HG03442 (cell line): ENCODE data around the gene RBM27.
"Not testable (repeated sequence)": the region's sequence is repeated elsewhere in the genome, so short reads cannot be mapped to it uniquely, and the experiment has no call there.

Source experiments
- ATAC-seq: cut with Tn5 transposase; IDR thresholded peaks from one replicate; pipeline ENCODE4 v1.9.1; 2021; ENCODE audit warnings: mild to moderate bottlenecking, moderate library complexity; ENCODE audit not compliant: unreplicated experiment

RBM27 gene, protein sequence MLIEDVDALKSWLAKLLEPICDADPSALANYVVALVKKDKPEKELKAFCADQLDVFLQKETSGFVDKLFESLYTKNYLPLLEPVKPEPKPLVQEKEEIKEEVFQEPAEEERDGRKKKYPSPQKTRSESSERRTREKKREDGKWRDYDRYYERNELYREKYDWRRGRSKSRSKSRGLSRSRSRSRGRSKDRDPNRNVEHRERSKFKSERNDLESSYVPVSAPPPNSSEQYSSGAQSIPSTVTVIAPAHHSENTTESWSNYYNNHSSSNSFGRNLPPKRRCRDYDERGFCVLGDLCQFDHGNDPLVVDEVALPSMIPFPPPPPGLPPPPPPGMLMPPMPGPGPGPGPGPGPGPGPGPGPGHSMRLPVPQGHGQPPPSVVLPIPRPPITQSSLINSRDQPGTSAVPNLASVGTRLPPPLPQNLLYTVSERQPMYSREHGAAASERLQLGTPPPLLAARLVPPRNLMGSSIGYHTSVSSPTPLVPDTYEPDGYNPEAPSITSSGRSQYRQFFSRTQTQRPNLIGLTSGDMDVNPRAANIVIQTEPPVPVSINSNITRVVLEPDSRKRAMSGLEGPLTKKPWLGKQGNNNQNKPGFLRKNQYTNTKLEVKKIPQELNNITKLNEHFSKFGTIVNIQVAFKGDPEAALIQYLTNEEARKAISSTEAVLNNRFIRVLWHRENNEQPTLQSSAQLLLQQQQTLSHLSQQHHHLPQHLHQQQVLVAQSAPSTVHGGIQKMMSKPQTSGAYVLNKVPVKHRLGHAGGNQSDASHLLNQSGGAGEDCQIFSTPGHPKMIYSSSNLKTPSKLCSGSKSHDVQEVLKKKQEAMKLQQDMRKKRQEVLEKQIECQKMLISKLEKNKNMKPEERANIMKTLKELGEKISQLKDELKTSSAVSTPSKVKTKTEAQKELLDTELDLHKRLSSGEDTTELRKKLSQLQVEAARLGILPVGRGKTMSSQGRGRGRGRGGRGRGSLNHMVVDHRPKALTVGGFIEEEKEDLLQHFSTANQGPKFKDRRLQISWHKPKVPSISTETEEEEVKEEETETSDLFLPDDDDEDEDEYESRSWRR

DNA sequence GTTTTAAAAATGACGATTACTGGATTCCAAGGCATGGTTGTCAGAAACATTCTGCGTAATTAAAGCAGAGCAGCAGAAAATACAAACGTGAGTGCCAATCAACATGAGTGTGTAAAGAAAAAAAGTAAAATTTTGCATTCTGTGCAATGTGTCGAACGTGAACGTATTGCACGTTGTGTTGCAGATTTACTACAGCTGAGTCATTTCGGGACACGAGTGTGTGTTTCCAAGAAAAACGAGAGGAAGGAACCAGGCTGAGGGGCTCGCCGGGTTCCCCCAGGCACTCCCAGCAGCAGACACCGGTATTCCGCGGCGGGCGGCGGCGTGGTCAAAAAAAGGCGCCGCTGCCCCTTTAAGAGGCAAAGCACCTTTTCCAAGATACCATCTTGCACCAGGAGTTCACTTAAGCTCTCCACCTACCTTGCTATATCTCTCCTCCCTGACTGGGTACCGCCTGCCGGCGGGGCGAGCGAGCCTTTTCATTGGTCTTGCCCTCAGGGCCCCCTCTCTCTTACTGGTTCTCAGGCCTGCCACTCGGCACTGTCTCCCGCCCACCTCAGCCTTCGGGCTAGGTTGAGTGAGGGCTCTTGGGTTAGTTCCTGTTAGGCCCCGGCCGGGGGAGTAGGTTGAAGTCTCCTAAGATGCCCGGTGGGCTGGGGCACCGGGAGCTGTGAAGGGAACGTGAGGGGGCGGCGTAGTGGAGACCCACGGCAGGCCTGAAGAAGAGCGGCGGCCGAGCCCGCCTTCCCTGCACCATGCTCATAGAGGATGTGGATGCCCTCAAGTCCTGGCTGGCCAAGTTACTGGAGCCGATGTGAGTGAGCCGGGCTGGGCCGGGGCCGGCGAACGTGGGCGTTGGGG is at the start of gene RBM27:
RBM27 (plus strand) TSS at position 595 of the 861 bp plus-strand sequence; CDS start at position 756, 161 bp downstream.
- peak; percentile 100 for ATAC-seq

DNA sequence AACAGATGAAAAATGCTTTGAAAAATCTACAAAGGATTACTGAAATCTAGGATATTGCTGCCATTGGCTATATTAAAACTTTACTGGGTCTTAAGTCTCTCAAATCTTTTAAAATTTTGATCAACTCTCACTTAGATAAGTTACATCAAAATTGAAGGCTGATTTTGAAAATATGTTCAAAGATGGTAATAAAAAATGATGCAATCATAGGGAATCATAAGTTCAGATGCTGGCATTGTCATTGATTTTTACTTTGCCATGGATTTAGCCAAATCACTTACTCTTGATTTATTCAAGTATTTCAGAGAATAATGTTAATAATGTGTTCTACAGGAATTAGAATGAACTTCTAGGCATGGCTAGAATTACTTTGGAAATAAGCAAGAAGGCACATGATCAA is 45.1 kb upstream of the RBM27 start:
- ATAC-seq = no peak

DNA sequence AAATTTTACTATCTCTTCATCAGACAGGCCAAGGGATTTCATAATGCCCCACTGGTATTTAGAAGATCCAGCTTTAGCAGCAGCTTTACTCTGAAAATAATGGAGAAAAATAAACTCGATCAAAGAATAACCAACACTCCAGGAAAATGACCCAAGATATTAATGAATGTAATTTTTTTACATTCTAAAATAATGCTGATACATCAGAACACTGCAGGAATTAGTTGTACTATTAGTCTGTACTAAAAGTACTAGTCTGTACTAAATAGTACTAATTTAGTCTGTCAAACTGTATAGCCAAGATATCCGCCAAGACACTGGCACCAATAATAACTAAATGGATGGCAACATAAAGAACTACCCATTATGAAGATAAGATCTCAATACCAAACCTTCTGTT is 39.0 kb upstream of the RBM27 start:
- ATAC-seq = no peak

DNA sequence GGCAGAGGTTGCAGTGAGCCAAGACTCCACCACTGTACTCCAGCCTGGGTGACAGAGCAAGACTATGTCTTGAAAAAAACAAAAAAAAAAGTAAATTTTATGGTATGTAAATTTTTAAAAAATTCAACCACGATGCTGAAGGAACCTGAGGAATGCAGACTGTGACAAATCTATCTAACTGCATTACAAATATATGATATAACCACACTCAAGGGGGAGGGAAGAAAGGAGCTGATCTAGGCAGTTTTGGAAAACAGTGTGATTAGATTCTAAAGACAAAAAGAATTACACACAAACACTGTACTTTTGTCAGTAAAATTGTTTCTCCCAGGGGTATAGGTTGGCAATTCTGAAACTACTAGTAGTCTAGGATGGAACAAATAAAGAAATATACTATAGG is 37.9 kb upstream of the RBM27 start:
- no peak for ATAC-seq

DNA sequence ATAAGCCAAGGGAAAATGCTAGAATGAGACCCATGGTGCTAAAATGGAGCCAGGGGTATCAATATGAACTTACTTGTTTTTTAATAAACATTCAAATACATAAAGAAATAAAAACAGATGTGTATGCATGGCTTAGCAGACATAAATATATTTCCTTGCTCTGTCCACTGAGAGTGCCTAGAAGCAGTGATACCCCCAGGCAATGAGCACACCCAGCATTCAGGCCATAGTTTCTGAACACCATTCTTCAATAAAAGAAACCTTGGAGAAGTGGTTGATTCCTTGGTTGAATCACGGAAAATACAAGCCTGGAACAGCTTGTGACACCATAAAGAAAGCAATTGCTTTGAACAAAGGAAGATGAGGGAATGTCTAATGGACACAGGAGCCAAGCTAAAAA is 37.5 kb upstream of the RBM27 start:
- ATAC-seq = no peak

DNA sequence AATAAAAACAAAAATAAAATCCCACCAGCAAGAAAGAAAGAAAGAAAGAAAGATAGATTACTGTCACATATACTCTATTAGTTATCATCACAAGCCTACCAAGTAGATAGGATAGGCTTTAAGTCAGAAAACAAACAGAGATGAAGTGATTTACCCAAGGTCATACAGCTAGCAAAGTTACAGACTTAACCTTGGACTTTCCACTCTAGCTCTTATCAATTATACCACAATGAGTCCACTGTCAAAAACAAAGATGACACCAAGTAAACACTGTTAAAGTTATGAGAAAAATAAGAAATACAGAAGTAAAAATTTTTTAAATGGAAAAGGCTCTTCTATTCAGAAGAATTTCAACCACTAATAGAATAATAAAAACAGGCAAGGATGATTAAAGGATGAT is 34.3 kb upstream of the RBM27 start:
- ATAC-seq = no peak

DNA sequence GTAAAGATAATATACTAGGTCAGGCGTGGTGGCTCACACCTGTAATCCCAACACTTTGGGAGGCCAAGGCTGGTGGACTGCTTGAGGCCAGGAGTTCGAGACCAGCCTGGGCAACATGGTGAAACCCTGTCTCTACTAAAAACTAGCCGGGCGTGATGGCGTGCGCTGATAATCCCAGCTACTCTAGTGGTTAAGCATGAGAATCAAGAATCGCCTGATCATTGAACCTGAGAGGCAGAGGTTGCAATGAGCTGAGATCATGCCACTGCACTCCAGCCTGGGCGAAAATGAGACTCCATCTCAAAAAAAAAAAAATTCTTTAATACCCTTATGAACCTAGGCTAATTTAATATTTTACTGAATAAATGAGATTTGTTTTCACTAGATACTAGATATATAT is 30.4 kb upstream of the RBM27 start:
- ATAC-seq = peak; percentile 82

DNA sequence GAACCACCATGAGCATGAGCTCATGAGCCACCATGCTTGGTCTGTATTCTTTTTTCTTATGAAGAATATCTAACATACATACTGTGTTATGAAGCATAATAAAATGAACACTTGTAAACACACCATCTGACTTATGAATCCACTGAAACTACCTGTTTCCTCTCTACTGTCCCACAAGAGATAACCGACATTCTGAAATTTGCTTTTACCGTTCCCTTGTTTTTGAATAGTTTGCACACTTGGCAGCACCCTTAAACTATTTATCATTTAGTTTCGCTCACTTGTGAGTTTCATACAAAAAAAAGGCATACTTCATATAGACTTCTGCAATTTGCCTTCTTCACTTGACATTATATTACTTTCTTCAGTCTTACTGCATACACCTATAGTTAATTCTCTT is 29.8 kb upstream of the RBM27 start:
- ATAC-seq = peak; percentile 93

DNA sequence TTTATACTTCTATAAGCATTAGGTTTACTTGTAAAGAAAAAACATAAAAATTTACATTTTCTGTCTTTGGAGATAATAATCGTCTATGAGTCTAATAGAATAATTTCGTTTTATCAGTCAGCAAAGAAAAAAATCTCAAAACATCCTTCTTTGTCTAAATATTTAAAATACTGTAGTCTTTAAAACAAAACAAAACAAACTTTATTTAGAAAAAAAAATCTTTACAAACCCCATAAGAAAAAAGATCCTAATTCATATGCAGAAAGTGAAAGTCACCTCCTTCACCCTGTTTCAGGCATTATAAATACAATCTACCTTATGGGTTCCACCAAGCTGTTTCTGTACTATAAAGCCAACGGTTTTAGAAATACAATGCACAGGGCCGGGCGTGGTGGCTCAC is 26.6 kb upstream of the RBM27 start:
- no peak for ATAC-seq

DNA sequence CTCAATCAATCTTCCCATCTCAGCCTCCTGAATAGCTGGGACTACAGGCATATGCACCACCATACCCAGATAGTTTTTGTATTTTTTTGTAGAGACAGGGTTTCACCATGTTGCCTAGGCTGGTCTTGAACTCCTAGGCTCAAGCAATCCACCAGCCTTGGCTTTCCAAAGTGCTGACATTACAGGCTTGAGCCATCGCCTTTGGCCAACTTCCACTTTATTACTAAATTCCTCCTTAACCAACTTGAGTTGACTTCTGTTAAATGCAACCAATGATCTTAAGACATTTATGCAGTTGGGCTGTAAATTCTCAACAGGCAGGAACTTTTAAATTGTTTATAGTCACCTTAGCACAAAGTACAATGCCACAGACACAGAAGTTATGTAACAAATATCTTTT is 23.7 kb upstream of the RBM27 start:
- ATAC-seq = no peak

DNA sequence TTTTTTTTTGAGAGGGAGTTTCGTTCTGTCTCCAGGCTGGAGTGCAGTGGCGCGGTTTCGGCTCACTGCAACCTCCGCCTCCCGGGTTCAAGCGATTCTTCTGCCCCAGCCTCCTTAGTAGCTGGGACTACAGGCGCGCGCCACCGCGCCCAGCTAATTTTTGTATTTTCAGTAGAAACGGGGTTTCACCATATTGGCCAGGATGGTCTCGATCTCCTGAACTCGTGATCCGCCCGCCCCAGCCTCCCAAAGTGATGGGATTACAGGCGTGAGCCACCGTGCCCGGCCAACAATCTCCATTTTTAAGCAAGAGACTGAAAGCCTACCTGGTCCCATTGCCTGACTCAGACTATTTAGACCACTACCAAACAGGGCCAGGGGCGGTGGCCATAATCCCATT is 20.0 kb upstream of the RBM27 start:
- not testable (repeated sequence) for ATAC-seq

DNA sequence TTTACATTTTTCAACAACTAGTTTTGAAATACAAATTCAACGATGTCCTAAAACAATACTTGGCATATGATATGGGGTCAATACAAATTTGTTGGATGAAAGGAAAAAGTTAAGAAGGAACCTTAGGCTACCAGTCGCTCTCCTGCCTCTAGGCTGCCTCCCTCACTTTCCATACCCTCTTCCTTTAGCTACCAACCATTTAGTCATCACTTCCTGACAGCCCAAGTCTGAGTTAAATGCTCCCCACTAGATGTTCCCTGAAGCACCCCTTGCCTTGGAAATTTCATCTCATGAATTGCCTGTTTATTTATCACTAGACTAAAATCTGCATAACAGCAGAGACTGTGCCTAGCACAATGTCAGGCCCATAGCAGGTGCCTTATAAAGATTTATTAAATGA is 18.2 kb upstream of the RBM27 start:
- no peak for ATAC-seq

DNA sequence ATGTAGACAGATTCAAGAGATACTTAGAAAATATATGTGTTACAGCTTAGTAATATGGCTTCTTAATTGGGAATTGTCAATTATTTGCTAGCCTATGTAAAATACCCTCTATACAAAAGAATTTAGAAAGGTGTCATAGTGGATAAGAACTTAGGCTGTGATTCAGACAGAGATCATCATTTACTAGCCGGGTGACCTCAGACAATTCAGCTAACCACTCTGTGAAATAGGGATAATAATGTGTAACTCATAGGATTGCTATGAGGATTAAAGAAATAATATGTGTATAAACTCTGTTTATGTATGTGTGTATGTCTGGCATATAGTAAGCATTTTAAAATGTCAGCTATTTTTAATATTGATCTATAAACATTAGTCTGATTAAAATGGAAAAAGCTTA is 15.0 kb upstream of the RBM27 start:
- no peak for ATAC-seq

DNA sequence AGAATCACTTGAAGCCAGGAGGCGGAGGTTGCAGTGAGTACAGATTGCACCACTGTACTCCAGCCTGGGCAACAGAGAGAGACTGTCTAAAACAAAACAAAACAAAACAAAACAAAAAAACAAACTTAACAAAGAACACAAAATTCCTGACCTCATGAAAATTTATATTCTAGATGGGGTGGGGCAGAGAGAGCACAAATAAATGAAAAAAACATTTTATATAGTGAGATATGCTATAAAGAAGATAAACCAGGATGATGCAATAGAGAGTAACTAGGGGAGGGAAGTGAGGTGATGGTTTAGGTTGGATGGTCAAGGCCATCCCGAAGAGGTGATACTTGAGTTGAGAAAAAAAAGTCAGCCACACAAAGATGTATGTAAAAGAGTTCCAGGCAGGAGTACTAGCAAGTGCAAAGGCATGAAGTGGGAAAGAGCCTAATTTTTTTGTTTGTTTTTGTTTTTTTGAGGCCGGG is 10.8 kb upstream of the RBM27 start:
- no peak for ATAC-seq

DNA sequence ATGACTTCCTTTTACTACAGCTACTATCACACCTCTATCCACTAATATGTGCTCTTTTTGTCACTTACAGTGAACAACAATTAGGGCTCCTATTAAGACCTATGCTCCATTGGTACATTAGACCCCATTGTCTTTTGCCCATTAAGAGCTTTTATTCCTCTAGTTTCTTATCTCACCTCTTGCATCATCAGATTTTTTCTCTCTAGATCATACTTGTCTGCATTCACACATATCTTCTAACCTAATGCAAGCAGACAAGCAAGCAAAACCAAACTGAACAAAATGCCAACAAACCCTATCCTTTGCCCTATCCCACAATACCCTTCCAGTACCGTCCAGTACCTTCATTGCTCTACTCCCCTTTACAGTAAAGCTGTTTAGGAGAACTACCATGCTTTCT is 10.1 kb upstream of the RBM27 start:
- no peak for ATAC-seq

DNA sequence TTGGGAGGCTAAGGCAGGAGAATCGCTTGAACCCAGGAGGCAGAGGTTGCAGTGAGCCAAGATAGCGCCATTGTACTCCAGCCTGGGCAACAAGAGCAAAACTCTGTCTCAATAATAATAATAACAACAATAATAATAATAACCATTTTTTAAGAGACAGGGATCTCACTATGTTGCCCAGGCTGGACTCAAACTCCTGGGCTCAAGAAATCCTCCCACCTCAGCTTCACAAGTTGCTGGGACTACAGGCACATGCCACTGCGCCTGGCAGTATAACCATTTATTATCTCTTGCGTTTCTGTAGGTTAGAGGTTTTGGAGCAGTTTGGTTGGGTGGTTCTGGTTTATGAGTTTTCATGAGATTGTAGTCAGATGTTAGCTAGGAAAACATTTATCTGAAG is 8.4 kb upstream of the RBM27 start:
- not testable (repeated sequence) for ATAC-seq

DNA sequence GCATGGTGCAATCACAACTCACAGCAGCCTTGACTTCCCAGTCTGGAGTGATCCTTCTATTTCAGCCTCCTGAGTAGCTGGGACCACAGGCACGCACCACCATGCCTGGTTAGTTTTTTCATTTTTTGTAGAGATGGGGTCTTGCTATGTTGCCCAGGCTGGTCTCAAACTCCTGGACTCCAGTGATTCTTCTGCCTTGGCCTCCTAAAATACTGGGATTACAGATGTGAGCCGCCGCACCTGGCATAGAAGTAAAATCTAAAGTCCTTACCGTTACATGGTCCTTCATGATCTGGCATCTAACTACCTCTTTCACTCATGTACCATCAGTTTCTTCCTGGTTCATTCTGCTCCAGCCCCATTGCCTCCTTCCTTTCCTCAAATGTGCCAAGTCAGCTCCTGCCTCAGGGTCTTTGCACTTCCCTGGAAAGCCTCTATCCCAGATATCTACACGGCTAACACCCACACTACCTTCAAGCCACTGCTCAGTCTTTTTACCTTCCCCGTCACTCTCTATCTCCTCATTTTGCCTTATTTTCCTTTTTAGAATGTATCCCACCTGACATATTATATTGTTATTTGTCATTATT is 6.9 kb upstream of the RBM27 start:
- no peak for ATAC-seq

DNA sequence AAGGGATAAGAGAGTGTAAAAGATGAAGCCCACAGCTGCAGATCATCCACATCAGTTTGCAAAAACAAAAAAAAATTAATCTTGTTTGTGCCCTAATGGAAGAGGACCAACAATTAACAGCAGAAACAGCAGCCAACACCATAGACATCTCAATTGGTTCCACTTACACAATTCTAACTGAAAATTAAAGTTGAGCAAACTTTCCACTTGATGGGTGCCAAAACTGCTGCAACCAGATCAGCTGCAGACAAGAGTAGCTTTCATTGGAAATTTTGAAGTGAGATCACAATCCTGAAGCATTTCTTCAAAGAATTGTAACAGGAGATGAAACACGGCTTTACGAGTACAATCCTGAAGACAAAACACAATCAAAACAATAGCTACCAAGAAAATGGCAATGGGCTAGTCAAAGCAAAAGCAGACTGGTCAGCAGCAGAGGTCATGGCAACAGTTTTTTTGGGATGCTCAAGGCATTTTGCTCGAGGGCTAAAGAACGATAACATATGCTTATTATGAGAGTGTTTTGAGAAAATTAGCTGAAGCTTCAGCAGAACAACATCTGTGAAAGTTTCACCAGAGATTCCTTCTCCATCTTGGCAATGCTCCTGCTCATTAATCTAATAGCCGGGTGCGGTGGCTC is 4.1 kb upstream of the RBM27 start:
- no peak for ATAC-seq

DNA sequence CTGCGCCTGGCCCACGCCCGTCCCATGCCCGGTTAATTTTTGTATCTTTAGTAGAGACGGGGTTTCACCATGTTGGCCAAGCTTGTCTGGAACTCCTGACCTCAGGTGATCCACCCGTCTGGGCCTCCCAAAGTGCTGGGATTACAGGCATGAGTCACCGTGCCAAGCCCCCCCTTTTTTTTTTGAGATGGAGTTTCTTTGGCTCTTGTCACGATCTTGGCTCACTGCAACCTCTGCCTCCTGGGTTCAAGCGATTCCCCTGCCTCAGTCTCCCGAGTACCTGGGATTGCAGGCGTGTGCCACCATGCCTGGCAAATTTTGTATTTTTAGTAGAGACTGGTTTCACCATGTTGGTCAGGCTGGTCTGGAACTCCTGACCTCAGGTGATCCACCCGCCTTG is 1.6 kb upstream of the RBM27 start:
- not testable (repeated sequence) for ATAC-seq

DNA sequence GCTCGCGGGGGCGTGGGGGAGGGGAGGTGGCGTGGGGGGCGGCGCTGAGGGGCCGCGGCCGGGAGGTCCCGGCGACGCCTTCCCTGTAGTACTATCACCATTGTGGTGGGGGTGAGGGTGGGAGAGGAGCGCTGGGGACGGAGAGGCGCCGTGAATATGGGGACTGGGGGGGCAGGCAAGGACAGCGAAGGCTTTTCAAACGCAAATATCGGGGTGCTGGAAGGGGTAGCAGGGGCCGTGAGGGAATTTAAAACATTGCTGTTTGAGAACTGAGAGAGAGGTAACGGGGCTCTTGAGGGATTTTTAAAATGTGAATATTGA is 427 bp downstream of the RBM27 start:
- peak; percentile 2 for ATAC-seq
